GM12892 (cell line): ENCODE data around the gene NCAPH2.

ENCODE experiments used
- POLR2A ChIP-seq: IDR thresholded peaks from 2 replicates; pipeline ENCODE4 v1.6.1; 2011; ENCODE audit warnings: low read depth, low read length, control low read depth
- POLR2AphosphoS5 ChIP-seq: IDR thresholded peaks from 2 replicates; pipeline ENCODE4 v1.6.1; 2011; ENCODE audit warnings: low read depth, low read length, control low read depth
- TAF1 ChIP-seq: IDR thresholded peaks from 2 replicates; pipeline ENCODE4 v1.6.1; 2011; ENCODE audit warnings: low read depth, mild to moderate bottlenecking, control low read depth, low read length, borderline replicate concordance

GRCh38 chr22:50544746-50545253 is 36.8 kb downstream of the NCAPH2 start:
- TF ChIP-seq POLR2AphosphoS5: no peak
- TF ChIP-seq POLR2A: no peak
- no peak for TF ChIP-seq TAF1
